Fibroblast of villous mesenchyme (primary cell): Measurements from ENCODE around the gene PHF14. TPM values are rescaled to one million over a fixed set of nuclear protein-coding genes. Genes with fewer than 3 reads are reported as not detected.
"Not testable (repeated sequence)": the region's sequence is repeated elsewhere in the genome, so short reads cannot be mapped to it uniquely, and the experiment has no call there.

Source experiments
- DNase-seq: peaks from one replicate; pipeline ENCODE4 v3.0.0-alpha.2; 2010; ENCODE audit warnings: low read depth
- H3K4me3 ChIP-seq: 2 replicates; pipeline ENCODE4 v1.5.1; 2011; ENCODE audit warnings: low read depth, mild to moderate bottlenecking, low read length
- total RNA-seq: library from RNA; depleted of rRNA; stranded (reverse); fragments of >200 nt; gene quantifications from 2 replicates; pipeline ENCODE4 v1.2.3, GENCODE V29; 2012
- TF ChIP-seq, protein P1 (sequence below): IDR thresholded peaks from 2 replicates; pipeline ENCODE4 v1.5.1; 2012; ENCODE audit warnings: low read depth, mild to moderate bottlenecking, low read length; ENCODE audit not compliant: insufficient read depth

The PHF14 gene
- total RNA-seq, 1 donor: 22.5 TPM

GRCh38 chr7:10939911-10940703 is 33.6 kb upstream of the PHF14 start:
- TF ChIP-seq, protein P1, sequence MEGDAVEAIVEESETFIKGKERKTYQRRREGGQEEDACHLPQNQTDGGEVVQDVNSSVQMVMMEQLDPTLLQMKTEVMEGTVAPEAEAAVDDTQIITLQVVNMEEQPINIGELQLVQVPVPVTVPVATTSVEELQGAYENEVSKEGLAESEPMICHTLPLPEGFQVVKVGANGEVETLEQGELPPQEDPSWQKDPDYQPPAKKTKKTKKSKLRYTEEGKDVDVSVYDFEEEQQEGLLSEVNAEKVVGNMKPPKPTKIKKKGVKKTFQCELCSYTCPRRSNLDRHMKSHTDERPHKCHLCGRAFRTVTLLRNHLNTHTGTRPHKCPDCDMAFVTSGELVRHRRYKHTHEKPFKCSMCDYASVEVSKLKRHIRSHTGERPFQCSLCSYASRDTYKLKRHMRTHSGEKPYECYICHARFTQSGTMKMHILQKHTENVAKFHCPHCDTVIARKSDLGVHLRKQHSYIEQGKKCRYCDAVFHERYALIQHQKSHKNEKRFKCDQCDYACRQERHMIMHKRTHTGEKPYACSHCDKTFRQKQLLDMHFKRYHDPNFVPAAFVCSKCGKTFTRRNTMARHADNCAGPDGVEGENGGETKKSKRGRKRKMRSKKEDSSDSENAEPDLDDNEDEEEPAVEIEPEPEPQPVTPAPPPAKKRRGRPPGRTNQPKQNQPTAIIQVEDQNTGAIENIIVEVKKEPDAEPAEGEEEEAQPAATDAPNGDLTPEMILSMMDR: no peak
- DNase-seq: peak; percentile 96
- H3K4me3 ChIP-seq: peak overlapping the region; percentile 81

GRCh38 chr7:10940704-10941355 is 32.8 kb upstream of the PHF14 start:
- DNase-seq: no peak
- peak overlapping the region; percentile 64 for H3K4me3 ChIP-seq
- TF ChIP-seq, protein P1: no peak

DNA sequence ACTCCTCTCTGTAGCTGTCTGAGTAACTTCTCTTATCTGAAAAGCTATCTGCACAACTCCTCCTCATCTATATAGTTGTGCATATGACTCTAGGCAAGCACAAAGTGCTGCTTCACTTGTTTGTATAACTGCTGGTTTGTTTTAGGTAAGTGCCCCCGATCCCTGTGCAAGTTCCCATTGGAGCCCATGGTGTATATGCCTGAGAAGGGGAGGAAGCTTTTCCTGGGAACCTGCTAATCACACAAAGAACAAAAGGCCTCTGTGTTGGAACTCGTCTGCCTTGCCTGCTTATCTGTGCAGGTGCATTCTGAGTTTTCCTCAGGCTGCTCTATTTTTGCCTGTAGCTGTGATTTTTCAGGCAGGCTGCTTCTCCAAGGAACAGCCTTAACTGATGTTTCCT is 23.2 kb upstream of the PHF14 start:
- TF ChIP-seq, protein P1: no peak
- no peak for DNase-seq
- no peak overlapping the region for H3K4me3 ChIP-seq

GRCh38 chr7:10950974-10951578 is 22.6 kb upstream of the PHF14 start:
- not testable (repeated sequence) for H3K4me3 ChIP-seq, DNase-seq

GRCh38 chr7:10952588-10952987 is 21.1 kb upstream of the PHF14 start:
- DNase-seq: no peak
- no peak overlapping the region for H3K4me3 ChIP-seq
- TF ChIP-seq, protein P1: no peak

DNA sequence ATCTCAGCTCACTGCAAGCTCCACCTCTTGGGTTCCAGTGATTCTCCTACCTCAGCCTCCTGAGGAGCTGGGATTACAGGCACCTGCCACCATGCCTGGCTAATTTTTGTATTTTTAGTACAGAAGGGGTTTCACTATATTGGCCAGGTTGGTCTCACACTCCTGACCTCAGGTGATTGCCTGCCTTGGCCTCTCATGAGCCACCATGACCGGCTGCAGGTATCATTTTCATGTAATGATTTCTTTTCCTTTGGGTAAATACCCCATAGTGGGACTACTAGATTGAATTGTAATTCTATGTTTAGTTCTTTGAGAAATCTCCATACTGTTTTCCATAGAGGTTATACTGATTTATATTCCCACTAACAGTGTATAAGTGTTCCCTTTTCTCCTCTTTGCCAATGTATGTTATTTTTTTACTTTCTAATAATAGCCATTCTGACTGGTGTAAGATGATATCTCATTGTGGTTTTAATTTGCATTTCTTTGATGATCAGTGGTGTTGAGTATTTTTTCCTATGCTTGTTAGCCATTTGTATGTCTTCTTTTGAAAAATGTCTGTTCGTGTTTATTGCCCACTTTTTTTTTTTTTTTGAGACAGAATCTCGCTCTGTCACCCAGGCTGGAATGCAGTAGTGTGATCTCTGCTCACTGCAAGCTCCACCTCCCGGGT is 20.5 kb upstream of the PHF14 start:
- not testable (repeated sequence) for DNase-seq, H3K4me3 ChIP-seq

DNA sequence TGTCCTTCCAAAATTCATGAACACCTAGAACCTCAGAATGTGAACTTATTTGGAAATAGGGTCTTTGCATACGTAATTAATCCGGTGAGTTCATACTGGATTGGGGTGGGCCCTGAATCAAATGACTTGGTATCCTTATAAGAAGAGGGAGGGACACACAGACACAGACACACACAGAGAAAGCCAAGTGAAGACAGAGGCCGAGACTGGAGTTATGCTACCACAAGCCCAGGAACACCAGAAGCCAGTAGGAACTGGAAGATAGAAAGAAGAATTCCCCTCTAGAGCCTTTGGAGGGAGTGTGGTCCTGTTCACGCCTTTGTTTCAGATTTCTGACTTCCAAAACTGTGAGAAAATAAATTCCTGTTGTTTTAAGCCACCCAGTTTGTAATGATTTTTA is 17.1 kb upstream of the PHF14 start:
- TF ChIP-seq, protein P1: no peak
- no peak overlapping the region for H3K4me3 ChIP-seq
- DNase-seq: no peak

- DNase-seq, H3K4me3 ChIP-seq: not testable (repeated sequence)
Observed at GRCh38 chr7:10960242-10960641, 13.4 kb upstream of the PHF14 start.

GRCh38 chr7:10965016-10965415 is 8.7 kb upstream of the PHF14 start:
- not testable (repeated sequence) for H3K4me3 ChIP-seq, DNase-seq
